Measurements from ENCODE around the gene FOLR3.

- TF ChIP-seq CTCF (optimal IDR thresholded peaks at IDR 0.05 in 1 of 3, IDR thresholded peaks at IDR 0.05 in 1 of 3, conservative IDR thresholded peaks at IDR 0.05 in 1 of 3; ENCODE audit: extremely low read depth in 1 of 3, insufficient read depth in 2 of 3, low read length in 3 of 3) (no peak), EZH2 (IDR thresholded peaks at IDR 0.05; ENCODE audit: low read length) (no peak)
Observed at GRCh38 chr11:72138821-72139390, 3.4 kb downstream of the FOLR3 start.

All from keratinocyte (primary cell).